CD14-positive monocyte (primary cell): Measurements from ENCODE around the gene MRPL27. TPM values are rescaled to one million over a fixed set of nuclear protein-coding genes. Genes with fewer than 3 reads are reported as not detected.
"Not testable (repeated sequence)": the region's sequence is repeated elsewhere in the genome, so short reads cannot be mapped to it uniquely, and the experiment has no call there.

Experiments
- DNase-seq, 3 donors: peaks; one replicate each; pipeline ENCODE4 v3.0.0-alpha.2; 2011 to 2022
- H2AFZ ChIP-seq: 2 replicates; pipeline ENCODE4 v1.6.0; 2012; ENCODE audit warnings: mild to moderate bottlenecking, low read depth, low read length, inconsistent platforms; ENCODE audit not compliant: insufficient read depth, poor library complexity, severe bottlenecking
- H3K27ac ChIP-seq, 2 donors: 1 replicate in 1 of 2; 2 replicates in 1 of 2; pipeline ENCODE4 v1.5.1; 2012 to 2013; ENCODE audit warnings: low read length in 2 of 2, control low read depth in 1 of 2, inconsistent platforms in 1 of 2, low read depth in 1 of 2, mild to moderate bottlenecking in 1 of 2
- H3K27me3 ChIP-seq, 2 donors: one replicate each; pipeline versions ENCODE4 v1.6.0 to v1.6.1; 2011 to 2013; ENCODE audit warnings: low read length in 2 of 2; ENCODE audit not compliant: control insufficient read depth in 2 of 2, insufficient read depth in 2 of 2
- H3K36me3 ChIP-seq, 2 donors: replicated peaks in 1 of 2; 1 replicate in 1 of 2; 2 replicates in 1 of 2; pipeline versions ENCODE4 v1.5.1 to v1.6.1; 2012 to 2013; ENCODE audit warnings: low read length in 2 of 2, control low read depth in 1 of 2, inconsistent platforms in 1 of 2, mild to moderate bottlenecking in 1 of 2; ENCODE audit not compliant: insufficient read depth in 2 of 2, control insufficient read depth in 1 of 2
- H3K4me1 ChIP-seq, 2 donors: 1 replicate in 1 of 2; 2 replicates in 1 of 2; pipeline versions ENCODE4 v1.5.1 to v1.6.1; 2012 to 2013; ENCODE audit warnings: low read length in 2 of 2, control low read depth in 1 of 2, inconsistent platforms in 1 of 2, mild to moderate bottlenecking in 1 of 2, moderate library complexity in 1 of 2; ENCODE audit not compliant: insufficient read depth in 2 of 2, control insufficient read depth in 1 of 2
- H3K4me2 ChIP-seq: replicated peaks from 2 replicates; pipeline ENCODE3; 2012; ENCODE audit warnings: low read length, moderate library complexity, mild to moderate bottlenecking; ENCODE audit not compliant: poor library complexity, severe bottlenecking; ENCODE audit errors: extremely low read depth
- H3K4me3 ChIP-seq, 3 experiments: fragments of 200-600 bp in 1 of 3; sonication (generic) in 1 of 3; replicated peaks in 1 of 3; 1 replicate in 2 of 3; 2 replicates in 1 of 3; pipeline ENCODE4 v1.5.1; 2011 to 2013; ENCODE audit warnings: low read length in 3 of 3, mild to moderate bottlenecking in 3 of 3, control low read depth in 2 of 3, low read depth in 2 of 3, inconsistent platforms in 1 of 3, moderate library complexity in 1 of 3
- H3K79me2 ChIP-seq: 2 replicates; pipeline ENCODE4 v1.6.0; 2012; ENCODE audit warnings: mild to moderate bottlenecking, control low read depth, inconsistent platforms, low read length, moderate library complexity; ENCODE audit not compliant: insufficient read depth
- H3K9ac ChIP-seq: 2 replicates; pipeline ENCODE4 v1.6.0; 2017; ENCODE audit warnings: low read length, mild to moderate bottlenecking; ENCODE audit not compliant: insufficient read depth, poor library complexity, severe bottlenecking
- H3K9me3 ChIP-seq, 2 donors: replicated peaks in 1 of 2; 1 replicate in 1 of 2; 2 replicates in 1 of 2; pipeline versions ENCODE4 v1.5.1 to v1.6.1; 2012 to 2013; ENCODE audit warnings: low read length in 2 of 2, control low read depth in 1 of 2; ENCODE audit not compliant: control insufficient read depth in 1 of 2, insufficient read depth in 1 of 2
- H4K20me1 ChIP-seq: 2 replicates; pipeline ENCODE4 v1.6.0; 2012; ENCODE audit warnings: mild to moderate bottlenecking, low read length, control low read depth, moderate library complexity; ENCODE audit not compliant: insufficient read depth
- H3K27ac Mint-ChIP-seq, 7 donors: one replicate each; pipeline ENCODE4 v1.8.0; 2020; ENCODE audit warnings: mild to moderate bottlenecking in 7 of 7, mixed read lengths in 7 of 7, moderate library complexity in 6 of 7, inconsistent platforms in 2 of 7
- H3K27me3 Mint-ChIP-seq, 3 donors: one replicate each; pipeline ENCODE4 v1.8.0; 2021 to 2022; ENCODE audit warnings: low read depth in 3 of 3, mild to moderate bottlenecking in 3 of 3, mixed read lengths in 3 of 3, moderate library complexity in 3 of 3, inconsistent platforms in 1 of 3
- H3K36me3 Mint-ChIP-seq, 2 donors: one replicate each; pipeline ENCODE4 v1.8.0; 2020; ENCODE audit warnings: mixed read lengths in 2 of 2, inconsistent platforms in 1 of 2, mild to moderate bottlenecking in 1 of 2
- H3K4me1 Mint-ChIP-seq: one replicate; pipeline ENCODE4 v1.8.0; 2020; ENCODE audit warnings: mild to moderate bottlenecking, mixed read lengths
- H3K4me3 Mint-ChIP-seq, 2 donors: one replicate each; pipeline ENCODE4 v1.8.0; 2020; ENCODE audit warnings: mild to moderate bottlenecking in 2 of 2, mixed read lengths in 2 of 2, moderate library complexity in 1 of 2
- H3K9me3 Mint-ChIP-seq, 7 donors: one replicate each; pipeline ENCODE4 v1.8.0; 2020 to 2022; ENCODE audit warnings: mixed read lengths in 7 of 7, mild to moderate bottlenecking in 6 of 7, moderate library complexity in 6 of 7, inconsistent platforms in 2 of 7
- CTCF ChIP-seq: fragments of 200-600 bp; IDR thresholded peaks from one replicate; pipeline ENCODE4 v1.8.0; 2022; ENCODE audit warnings: antibody characterized with exemption, mild to moderate bottlenecking
- WGBS: methylation state at CpG from one replicate; pipeline ENCODE4 v1.1.5; 2013; ENCODE audit warnings: missing lambda C conversion rate; ENCODE audit not compliant: insufficient coverage; 5-methylcytosine and 5-hydroxymethylcytosine counted together
- intact Hi-C, 2 donors: fragments of 100-400 bp; cut with micrococcal nuclease; formaldehyde crosslinking; loops; one replicate each; pipeline versions ENCODE4 v1.15.0 to v1.15.1; 2023
- polyA plus RNA-seq, 3 donors: library from polyadenylated mRNA; depleted of rRNA in 1 of 3; unstranded in 2 of 3; stranded (reverse) in 1 of 3; fragments of 300-500 nt in 2 of 3; fragments of >200 nt in 1 of 3; fragmentation: Illumina TruSeq in 2 of 3; gene quantifications; 1 replicate in 2 of 3; 2 replicates in 1 of 3; pipeline ENCODE4 v1.2.3, GENCODE V29; 2012 to 2021

MRPL27 gene
- polyA plus RNA-seq, 3 donors, result 33.2 to 82.3 (median 75.3) TPM

DNA sequence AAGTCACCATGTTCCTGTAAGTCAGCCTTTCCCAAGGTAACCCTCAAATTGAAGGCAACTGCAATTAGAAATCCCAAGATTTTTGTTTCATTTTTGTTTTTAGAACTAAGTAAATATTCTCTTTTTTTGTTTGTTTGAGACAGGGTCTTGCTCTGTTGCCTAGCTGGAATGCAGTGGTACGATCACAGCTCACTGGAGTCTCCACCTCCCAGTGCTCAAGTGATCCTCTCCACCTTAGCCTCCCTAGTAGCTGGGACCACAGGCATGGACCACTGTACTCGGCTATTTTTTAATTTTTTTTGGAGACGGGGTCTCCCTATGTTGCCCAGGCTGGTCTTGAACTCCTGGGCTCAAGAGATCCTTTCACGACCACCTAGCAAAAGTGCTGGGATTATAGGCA lies 34.9 kb upstream of the MRPL27 start:
- H3K4me1 ChIP-seq, result peaks cover 0 to 3% of the 10 kb centered on the region in 2 donors
- DNase-seq, result no peak
- no peak overlapping the region for H3K4me3 ChIP-seq
- H3K9me3 Mint-ChIP-seq, result peaks cover 0 to 5% (median 4%) of the 10 kb centered on the region in 7 donors
- no peaks in the 10 kb centered on the region for H4K20me1 ChIP-seq
- H3K4me3 Mint-ChIP-seq, result no peak overlapping the region
- TF ChIP-seq CTCF, result no peak
- no peak overlapping the region for H3K9ac ChIP-seq
- intact Hi-C loops, result no loop called here
- no peak overlapping the region for H3K27ac ChIP-seq
- H3K79me2 ChIP-seq, result no peaks in the 10 kb centered on the region
- H3K27me3 ChIP-seq, result no peaks in the 10 kb centered on the region
- peaks cover 11% of the 10 kb centered on the region for H3K4me1 Mint-ChIP-seq
- no peak overlapping the region for H2AFZ ChIP-seq
- no peaks in the 10 kb centered on the region for H3K36me3 ChIP-seq
- H3K36me3 Mint-ChIP-seq, result no peaks in the 10 kb centered on the region
- 100% methylated on average over 3 of the region's 4 CpGs for WGBS
- no peaks in the 10 kb centered on the region for H3K9me3 ChIP-seq
- H3K4me2 ChIP-seq, result no peak overlapping the region
- H3K27ac Mint-ChIP-seq, result no peak overlapping the region
- peaks cover 3 to 14% (median 5%) of the 10 kb centered on the region in 3 donors for H3K27me3 Mint-ChIP-seq

DNA sequence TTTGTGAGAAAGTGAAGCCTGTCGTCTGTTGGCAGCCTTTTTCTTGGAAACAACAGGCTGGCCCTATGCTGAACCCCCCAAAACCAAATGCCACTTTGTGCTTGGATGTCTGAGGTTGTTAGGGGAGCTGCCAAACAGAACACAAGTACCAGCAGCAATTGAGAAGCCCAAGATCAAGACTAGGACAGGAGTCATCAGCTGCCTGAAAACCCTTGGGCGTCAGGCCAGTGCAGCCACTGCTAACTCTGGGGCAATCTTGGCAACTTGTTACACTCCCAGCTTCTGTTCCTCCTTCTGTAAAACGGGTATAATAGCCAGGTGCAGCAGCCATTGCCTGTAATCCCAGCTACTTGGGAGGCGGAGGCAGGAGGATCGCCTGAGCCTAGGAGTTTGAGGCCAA lies 33.6 kb upstream of the MRPL27 start:
- Histone ChIP-seq H3K36me3 (no peaks in the 10 kb centered on the region), H3K9ac (no peak overlapping the region), H4K20me1 (no peaks in the 10 kb centered on the region), H3K27ac (no peak overlapping the region), H3K9me3 (no peaks in the 10 kb centered on the region), H3K79me2 (no peaks in the 10 kb centered on the region), H3K4me3 (no peak overlapping the region), H3K4me2 (no peak overlapping the region), H3K27me3 (no peaks in the 10 kb centered on the region), H2AFZ (no peak overlapping the region), H3K4me1 (peaks cover 0 to 3% of the 10 kb centered on the region in 2 donors)
- Mint-ChIP-seq H3K4me1 (peaks cover 6% of the 10 kb centered on the region), H3K9me3 (no peaks in the 10 kb centered on the region), H3K27me3 (peaks cover 3 to 14% (median 7%) of the 10 kb centered on the region in 3 donors), H3K36me3 (no peaks in the 10 kb centered on the region), H3K27ac (peak overlapping the region in 1 of 7 donors; percentile 68), H3K4me3 (no peak overlapping the region)
- TF ChIP-seq CTCF, result no peak
- 92% methylated on average over 1 of the region's 5 CpGs for WGBS
- intact Hi-C loops, result no loop called here
- no peak for DNase-seq

- H3K4me3 ChIP-seq, H3K27ac ChIP-seq, H3K9me3 Mint-ChIP-seq, H3K4me2 ChIP-seq, DNase-seq, H3K27ac Mint-ChIP-seq, H3K4me3 Mint-ChIP-seq, intact Hi-C loops, H3K9me3 ChIP-seq, H3K36me3 ChIP-seq, H2AFZ ChIP-seq, H3K27me3 ChIP-seq, H3K79me2 ChIP-seq, H3K4me1 ChIP-seq, H3K36me3 Mint-ChIP-seq, H3K4me1 Mint-ChIP-seq, H3K9ac ChIP-seq, H4K20me1 ChIP-seq: not testable (repeated sequence)
- peaks cover 3 to 14% (median 7%) of the 10 kb centered on the region in 3 donors for H3K27me3 Mint-ChIP-seq
- 96% methylated on average over 3 of the region's 4 CpGs for WGBS
These were observed 32.4 kb upstream of the MRPL27 start for GRCh38 chr17:50405351-50405750.
